Measurements from ENCODE around the gene SFXN2.

- TF ChIP-seq CTCF (conservative IDR thresholded peaks at IDR 0.05; ENCODE audit: low read length) (no peak), EZH2phosphoT487 (IDR thresholded peaks at IDR 0.05; ENCODE audit: borderline replicate concordance, low read depth, low read length) (no peak)
Observed at GRCh38 chr10:102738692-102739121, 24.3 kb downstream of the SFXN2 start.
